ENCODE measurements around the gene BEST2. TPM values are rescaled to one million over a fixed set of nuclear protein-coding genes. Genes with fewer than 3 reads are reported as not detected.

Gene BEST2
- total RNA-seq, 1 donor from 2014 or later: not detected

DNA sequence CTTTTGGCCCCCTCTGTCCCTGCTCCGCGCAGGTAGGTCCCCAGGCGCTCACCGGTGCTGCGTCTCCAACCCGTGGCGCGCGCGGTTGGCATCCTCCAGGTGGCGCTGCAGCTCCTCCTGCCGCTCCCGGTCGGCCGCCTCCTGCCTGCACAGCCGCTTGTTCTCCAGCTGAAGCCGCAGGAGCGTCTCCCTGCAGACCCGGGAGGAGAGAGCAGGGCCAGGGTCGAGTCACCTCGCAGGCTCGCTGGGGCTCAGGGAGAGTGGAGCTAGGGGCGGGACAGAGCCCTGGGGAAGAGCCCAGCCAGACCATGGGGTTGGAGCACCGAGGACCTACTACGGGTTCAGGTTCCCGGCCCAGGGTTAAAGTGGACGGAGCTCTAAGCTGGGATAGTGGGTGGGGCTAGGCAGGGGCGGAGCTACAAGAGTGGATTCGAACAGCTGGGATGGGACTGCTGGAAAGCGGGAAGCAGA lies 14.5 kb downstream of the BEST2 start:
- intact Hi-C loops (cut with micrococcal nuclease): loop anchor here (1.0 to 2.0 kb wide), 2 partner anchors 30 to 81 kb away; no protein-coding TSS in a partner anchor
- peak; percentile 96 for DNase-seq
- H3K27ac Mint-ChIP-seq: no peak overlapping the region
- H3K9me3 Mint-ChIP-seq: no peaks in the 10 kb centered on the region
- peaks cover 3% of the 10 kb centered on the region for H3K4me1 Mint-ChIP-seq
- H3K36me3 Mint-ChIP-seq (ENCODE audit: low read depth): no peaks in the 10 kb centered on the region
- H3K27me3 Mint-ChIP-seq: no peaks in the 10 kb centered on the region
- H3K4me3 Mint-ChIP-seq: peak overlapping the region; percentile 70

DNA sequence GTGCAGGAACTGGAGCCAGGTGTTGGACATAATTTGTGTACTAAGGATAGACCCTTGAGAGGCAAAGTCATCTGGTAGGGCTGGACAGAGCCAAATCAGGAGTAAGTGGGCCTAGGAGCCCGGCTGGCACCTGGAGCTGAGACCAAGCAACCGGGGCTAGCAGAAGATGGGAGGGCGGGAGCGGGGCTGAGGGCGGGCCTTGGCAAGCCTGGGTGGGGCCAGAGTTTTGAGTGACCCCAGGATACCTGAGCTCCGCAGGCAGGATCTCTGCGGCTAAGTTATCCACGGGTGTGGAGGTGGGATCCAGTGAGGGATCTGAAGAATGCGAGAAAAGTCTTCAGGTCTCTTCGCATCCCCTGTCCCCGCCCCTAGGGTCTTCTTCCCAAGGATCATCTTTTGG lies 15.6 kb downstream of the BEST2 start:
- H3K4me1 Mint-ChIP-seq: peaks cover 3% of the 10 kb centered on the region
- no peaks in the 10 kb centered on the region for H3K36me3 Mint-ChIP-seq (ENCODE audit: low read depth)
- H3K27me3 Mint-ChIP-seq: no peaks in the 10 kb centered on the region
- no peak overlapping the region for H3K4me3 Mint-ChIP-seq
- DNase-seq: no peak
- intact Hi-C loops (cut with micrococcal nuclease): loop anchor here (2.0 kb wide), 1 partner anchor 80 kb away; no protein-coding TSS in a partner anchor
- no peak overlapping the region for H3K27ac Mint-ChIP-seq
- no peaks in the 10 kb centered on the region for H3K9me3 Mint-ChIP-seq

DNA sequence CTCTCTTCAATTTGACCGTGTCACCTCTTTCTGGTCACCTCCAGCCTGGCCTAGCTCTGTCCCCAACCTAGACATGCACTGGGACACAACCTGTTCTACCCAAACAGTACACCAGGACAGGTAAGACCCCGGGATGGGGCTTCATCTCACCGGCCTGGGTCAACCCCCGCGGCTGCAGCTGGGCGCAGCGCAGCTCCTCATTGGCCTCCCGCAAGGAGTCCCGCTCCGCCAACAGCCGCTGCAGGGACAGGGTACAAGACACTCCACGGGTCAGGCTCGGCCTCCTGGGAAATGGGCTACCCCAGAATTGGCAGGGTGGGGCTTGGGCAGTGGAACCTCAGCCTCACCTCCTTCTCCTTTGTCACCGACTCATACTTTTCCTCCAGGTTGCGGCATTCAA lies 16.1 kb downstream of the BEST2 start:
- intact Hi-C loops (cut with micrococcal nuclease): loop anchor here (2.0 kb wide), 1 partner anchor 79 kb away; no protein-coding TSS in a partner anchor
- Mint-ChIP-seq H3K27ac (no peak overlapping the region), H3K4me3 (no peak overlapping the region), H3K9me3 (no peaks in the 10 kb centered on the region), H3K27me3 (no peaks in the 10 kb centered on the region), H3K4me1 (peaks cover 3% of the 10 kb centered on the region), H3K36me3 (ENCODE audit: low read depth) (no peaks in the 10 kb centered on the region)
- DNase-seq: no peak

DNA sequence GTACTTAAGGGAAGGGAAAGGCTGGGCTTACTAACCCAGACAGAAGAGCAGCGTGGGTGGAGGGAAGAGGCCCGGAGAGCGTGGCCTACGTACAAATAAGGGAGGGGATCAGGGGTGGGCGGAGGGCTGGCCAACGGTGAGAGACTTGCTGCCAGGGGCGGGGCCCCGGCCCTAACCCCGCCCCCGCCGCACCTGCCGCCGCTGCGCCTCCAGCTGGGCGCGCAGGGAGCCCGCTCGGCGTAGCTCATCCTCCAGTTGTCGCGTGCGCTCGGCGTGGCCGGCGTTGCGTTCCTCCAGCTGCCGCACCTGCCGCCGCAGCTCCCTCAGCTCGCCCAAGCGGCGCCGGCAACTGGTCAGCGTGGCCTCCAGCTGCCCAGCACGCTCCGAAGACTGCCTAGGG lies 18.1 kb downstream of the BEST2 start:
- Mint-ChIP-seq H3K27ac (no peak overlapping the region), H3K4me3 (no peak overlapping the region), H3K36me3 (ENCODE audit: low read depth) (no peaks in the 10 kb centered on the region), H3K4me1 (peaks cover 14% of the 10 kb centered on the region), H3K27me3 (no peaks in the 10 kb centered on the region), H3K9me3 (no peaks in the 10 kb centered on the region)
- peak; percentile 79 for DNase-seq
- intact Hi-C loops (cut with micrococcal nuclease): no loop called here

DNA sequence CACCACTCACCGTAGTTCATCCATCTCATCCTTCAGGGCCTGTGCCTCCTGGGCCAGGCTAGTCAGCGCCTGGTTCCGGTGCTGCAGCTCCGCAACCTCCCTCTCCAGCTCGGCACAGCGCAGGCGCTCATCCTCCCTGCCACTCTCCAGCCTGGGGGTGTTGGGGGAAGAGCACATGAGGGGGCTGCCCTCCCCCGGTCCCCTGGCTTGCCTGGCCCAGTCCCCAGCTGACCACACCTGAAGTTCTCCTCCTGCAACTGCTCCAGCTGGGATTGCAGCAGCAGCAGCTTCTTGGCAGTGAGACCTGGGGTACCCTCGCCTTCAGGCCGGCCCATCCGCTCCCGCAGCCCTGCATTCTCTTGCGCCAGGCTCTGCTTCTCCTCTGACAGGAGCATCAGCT lies 19.3 kb downstream of the BEST2 start:
- Mint-ChIP-seq H3K4me1 (peaks cover 14% of the 10 kb centered on the region), H3K9me3 (no peaks in the 10 kb centered on the region), H3K4me3 (no peak overlapping the region), H3K36me3 (ENCODE audit: low read depth) (no peaks in the 10 kb centered on the region), H3K27me3 (no peaks in the 10 kb centered on the region), H3K27ac (no peak overlapping the region)
- intact Hi-C loops (cut with micrococcal nuclease): no loop called here
- no peak for DNase-seq

DNA sequence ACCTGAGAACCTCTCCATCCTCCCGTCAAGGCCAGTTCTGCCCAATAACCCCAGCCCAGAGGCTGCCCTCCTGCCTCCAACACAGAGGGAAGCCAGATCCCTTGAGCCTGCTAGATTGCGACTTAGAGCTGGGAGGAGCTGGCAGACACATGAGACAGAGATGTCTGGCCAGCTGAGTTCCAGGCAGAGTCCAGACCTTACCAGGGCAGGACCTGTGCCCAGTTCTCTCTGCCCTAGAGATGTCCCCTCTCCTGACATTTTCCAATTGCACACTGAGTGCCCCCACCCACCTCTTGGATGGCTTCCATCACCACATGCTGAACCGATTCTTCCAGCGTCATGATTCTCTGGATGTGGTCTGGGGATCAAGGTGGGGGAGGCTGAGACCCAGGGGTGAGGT lies 20.7 kb downstream of the BEST2 start:
- H3K4me1 Mint-ChIP-seq: peaks cover 17% of the 10 kb centered on the region
- H3K36me3 Mint-ChIP-seq (ENCODE audit: low read depth): no peaks in the 10 kb centered on the region
- no peaks in the 10 kb centered on the region for H3K9me3 Mint-ChIP-seq
- no peak for DNase-seq
- intact Hi-C loops (cut with micrococcal nuclease): no loop called here
- no peaks in the 10 kb centered on the region for H3K27me3 Mint-ChIP-seq
- H3K27ac Mint-ChIP-seq: no peak overlapping the region
- H3K4me3 Mint-ChIP-seq: no peak overlapping the region

DNA sequence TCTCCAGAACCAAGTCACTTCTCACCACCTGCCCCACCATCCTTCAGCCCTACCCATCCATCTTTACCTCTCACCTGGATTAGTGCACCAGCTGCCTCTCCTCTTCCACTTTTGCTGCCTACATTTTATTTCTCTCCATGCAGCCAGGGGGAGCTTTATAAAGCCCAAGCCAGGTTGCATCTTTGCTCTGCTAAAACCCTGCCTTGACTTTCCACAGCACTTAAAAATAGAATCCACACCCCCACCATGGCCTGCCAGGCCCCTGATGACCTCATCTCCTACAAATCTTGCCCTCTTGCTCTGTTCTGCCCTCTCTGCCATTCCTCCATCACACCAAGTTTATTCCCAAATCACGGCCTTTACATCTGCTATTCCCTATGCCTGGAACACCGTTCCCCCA lies 22.0 kb downstream of the BEST2 start:
- Mint-ChIP-seq H3K4me3 (peak overlapping the region; percentile 15), H3K9me3 (no peaks in the 10 kb centered on the region), H3K4me1 (peaks cover 23% of the 10 kb centered on the region), H3K27me3 (no peaks in the 10 kb centered on the region), H3K27ac (peak overlapping the region; percentile 9), H3K36me3 (ENCODE audit: low read depth) (no peaks in the 10 kb centered on the region)
- peak; percentile 70 for DNase-seq
- intact Hi-C loops (cut with micrococcal nuclease): no loop called here

DNA sequence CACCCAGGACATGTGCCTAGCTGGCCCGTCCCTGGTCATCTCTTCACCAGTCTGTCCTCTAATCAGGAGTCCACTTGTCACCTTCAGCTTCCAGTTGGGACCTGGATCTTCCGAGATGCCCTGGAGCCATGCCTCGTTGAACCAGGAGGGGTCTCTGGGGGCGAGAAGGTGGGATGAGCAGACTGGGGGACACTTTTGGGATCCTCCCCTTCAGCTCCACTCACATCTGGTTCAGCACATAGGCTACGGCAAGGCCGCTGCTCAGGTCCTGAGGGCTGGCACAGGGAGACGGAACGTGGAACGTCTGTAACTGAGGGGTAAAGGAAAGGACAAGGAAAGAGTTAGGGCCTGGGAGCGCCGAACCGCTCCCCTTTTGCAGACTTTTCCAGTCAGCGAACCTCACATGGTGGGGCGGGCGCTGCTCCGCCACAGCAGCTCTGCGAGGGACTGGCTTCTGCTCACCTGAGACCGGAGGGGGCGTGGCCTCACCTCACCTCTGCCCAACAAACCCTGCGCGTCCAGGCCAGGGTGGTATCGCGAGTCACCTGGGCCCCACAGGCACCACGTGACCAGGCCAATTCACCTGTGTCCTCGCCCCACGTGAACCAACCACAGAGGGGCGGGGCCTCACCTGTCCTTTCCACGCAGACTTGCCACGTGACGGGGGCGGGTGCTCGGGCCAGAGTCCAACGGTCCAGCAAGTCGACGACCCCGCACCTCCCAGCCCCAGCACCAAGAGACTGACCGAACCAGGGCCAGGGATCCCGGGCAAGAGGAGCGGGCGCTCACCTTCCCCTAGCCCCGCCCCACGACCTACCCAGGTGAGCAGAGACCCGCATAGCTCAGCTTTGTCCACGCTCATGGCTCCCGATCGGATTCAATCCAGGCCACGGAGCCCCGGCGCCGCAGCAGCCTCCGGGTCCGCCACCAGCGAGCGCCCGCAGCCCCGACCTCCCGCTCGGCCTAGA lies 23.3 kb downstream of the BEST2 start, which contains the start of gene HOOK2:
TSS of gene HOOK2 (minus strand) at position 965 of the 968 bp plus-strand sequence. CDS start at position 862, 103 bp downstream.
- Mint-ChIP-seq H3K4me1 (peaks cover 33% of the 10 kb centered on the region), H3K9me3 (no peaks in the 10 kb centered on the region)
- DNase-seq: no peak

DNA sequence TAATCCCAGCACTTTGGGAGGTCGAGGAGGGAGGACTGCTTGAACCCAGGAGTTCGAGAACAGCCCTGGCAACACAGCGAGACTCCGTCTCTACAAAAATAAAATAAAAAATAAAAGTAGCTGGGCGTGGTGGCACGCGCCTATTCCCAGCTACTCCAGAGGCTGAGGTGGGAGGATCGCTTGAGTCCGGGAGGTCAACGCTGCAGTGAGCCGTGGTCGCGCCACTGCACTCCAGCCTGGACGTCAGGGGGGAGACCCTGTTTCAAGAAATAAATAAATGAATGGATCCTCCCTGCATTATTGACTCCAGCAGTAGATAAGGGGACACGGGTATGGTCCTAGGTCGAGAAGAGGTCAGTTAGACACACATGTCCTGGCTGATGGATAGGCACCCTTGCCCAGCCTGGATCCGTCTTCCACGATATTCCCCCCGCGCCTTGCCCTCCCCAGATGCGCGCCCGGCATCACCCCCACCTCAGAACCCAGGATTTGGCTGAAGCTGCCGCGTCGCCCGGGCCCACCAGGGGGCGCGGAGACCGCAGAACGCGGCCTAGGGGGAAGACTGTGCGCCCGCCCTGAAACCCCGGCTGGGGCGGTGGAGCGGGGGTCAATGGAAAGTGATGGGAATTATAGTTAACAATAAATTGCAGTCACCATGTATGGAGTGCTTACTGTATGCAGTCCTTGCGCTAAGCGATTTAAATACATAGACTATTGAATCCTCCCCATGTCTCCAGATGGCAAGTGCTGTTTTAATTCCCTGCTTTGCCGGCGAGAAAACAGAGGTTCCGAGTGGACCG lies 25.8 kb downstream of the BEST2 start:
- H3K36me3 Mint-ChIP-seq (ENCODE audit: low read depth): no peaks in the 10 kb centered on the region
- peak overlapping the region; percentile 92 for H3K27ac Mint-ChIP-seq
- intact Hi-C loops (cut with micrococcal nuclease): loop anchor here (1.0 to 5.0 kb wide), 3 partner anchors 14 to 60 kb away; partner anchors contain the start of genes JUNB and MAST1
- H3K9me3 Mint-ChIP-seq: no peaks in the 10 kb centered on the region
- H3K27me3 Mint-ChIP-seq: no peaks in the 10 kb centered on the region
- H3K4me3 Mint-ChIP-seq: peak overlapping the region; percentile 96
- DNase-seq: peak; percentile 96
- peaks cover 37% of the 10 kb centered on the region for H3K4me1 Mint-ChIP-seq

More for the DNA sequence above, 23.3 kb downstream of the BEST2 start, which contains the start of gene HOOK2:
- no peaks in the 10 kb centered on the region for H3K36me3 Mint-ChIP-seq (ENCODE audit: low read depth)
- H3K27ac Mint-ChIP-seq: peak within 1 kb of the TSS; percentile 70
- H3K27me3 Mint-ChIP-seq: no peaks in the 10 kb centered on the region
- peak within 1 kb of the TSS; percentile 74 for H3K4me3 Mint-ChIP-seq
- intact Hi-C loops (cut with micrococcal nuclease): loop anchor here (5.0 kb wide), 1 partner anchor 62 kb away; the partner anchor contains the start of gene MAST1

DNA sequence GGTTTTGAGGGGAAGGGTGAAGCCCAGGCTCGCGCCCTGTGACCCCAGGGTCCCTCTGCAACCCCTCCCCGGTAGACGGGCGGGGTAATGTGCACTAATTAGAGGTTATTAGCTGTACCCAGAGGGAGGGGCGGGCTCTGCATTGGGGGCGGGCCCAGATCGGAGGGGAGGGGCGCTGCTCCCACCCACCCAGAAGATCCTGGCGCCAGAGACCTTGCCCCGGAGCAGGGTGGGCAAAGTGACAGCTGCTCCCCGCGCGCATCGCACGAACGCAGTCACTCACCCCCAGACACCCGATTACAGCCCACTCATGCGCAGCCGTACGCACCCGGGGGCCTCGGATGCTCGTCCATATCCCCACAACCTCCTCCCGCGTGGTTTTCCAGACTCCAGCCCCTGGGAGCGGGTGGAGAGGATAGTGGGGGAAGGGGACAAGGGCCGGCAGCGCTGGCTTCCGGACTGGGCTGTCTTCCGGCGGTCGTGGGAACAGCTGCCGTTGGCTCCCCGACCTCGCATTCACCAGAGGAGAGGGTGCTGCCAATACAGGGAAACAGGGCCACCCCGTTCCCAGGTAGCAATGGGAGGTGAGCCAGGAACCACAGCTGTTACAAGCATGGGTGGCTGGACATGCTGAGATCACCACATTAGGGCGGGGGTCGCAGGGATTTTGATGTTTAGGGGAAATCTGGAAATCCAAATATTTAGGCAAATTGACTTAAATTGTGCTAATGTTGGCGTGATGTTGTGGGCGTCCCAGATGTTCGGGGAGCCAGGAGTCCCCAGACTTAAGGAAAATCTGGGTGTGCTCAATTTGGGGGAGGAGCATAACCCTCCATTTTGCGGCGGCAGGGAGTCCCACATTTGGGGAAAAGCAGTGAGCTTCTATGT lies 26.7 kb downstream of the BEST2 start:
- intact Hi-C loops (cut with micrococcal nuclease): loop anchor here (1.0 to 5.0 kb wide), 2 partner anchors 13 to 59 kb away; partner anchors contain the start of genes JUNB and MAST1
- H3K36me3 Mint-ChIP-seq (ENCODE audit: low read depth): no peaks in the 10 kb centered on the region
- H3K4me3 Mint-ChIP-seq: peak overlapping the region; percentile 96
- peak; percentile 85 for DNase-seq
- H3K27me3 Mint-ChIP-seq: no peaks in the 10 kb centered on the region
- no peaks in the 10 kb centered on the region for H3K9me3 Mint-ChIP-seq
- H3K27ac Mint-ChIP-seq: peak overlapping the region; percentile 92
- H3K4me1 Mint-ChIP-seq: peaks cover 37% of the 10 kb centered on the region

DNA sequence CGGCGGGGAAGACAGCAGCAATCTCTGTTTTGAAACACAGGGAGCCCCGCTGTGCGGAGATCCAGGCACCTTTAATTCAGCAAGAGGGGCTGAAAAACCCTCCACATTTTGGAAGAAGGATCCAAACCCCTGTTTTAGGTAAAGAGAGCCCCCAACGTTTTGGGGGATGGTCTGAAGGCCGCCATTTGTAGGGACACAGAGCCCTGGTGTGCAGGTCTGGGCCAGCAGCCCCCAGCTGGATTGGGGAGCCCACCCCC lies 27.2 kb downstream of the BEST2 start:
- H3K36me3 Mint-ChIP-seq (ENCODE audit: low read depth): no peaks in the 10 kb centered on the region
- no peak for DNase-seq
- peak overlapping the region; percentile 96 for H3K4me3 Mint-ChIP-seq
- H3K27ac Mint-ChIP-seq: peak overlapping the region; percentile 92
- peaks cover 35% of the 10 kb centered on the region for H3K4me1 Mint-ChIP-seq
- no peaks in the 10 kb centered on the region for H3K9me3 Mint-ChIP-seq
- no peaks in the 10 kb centered on the region for H3K27me3 Mint-ChIP-seq
- intact Hi-C loops (cut with micrococcal nuclease): loop anchor here (1.0 to 5.0 kb wide), 2 partner anchors 12 to 58 kb away; partner anchors contain the start of genes JUNB and MAST1

DNA sequence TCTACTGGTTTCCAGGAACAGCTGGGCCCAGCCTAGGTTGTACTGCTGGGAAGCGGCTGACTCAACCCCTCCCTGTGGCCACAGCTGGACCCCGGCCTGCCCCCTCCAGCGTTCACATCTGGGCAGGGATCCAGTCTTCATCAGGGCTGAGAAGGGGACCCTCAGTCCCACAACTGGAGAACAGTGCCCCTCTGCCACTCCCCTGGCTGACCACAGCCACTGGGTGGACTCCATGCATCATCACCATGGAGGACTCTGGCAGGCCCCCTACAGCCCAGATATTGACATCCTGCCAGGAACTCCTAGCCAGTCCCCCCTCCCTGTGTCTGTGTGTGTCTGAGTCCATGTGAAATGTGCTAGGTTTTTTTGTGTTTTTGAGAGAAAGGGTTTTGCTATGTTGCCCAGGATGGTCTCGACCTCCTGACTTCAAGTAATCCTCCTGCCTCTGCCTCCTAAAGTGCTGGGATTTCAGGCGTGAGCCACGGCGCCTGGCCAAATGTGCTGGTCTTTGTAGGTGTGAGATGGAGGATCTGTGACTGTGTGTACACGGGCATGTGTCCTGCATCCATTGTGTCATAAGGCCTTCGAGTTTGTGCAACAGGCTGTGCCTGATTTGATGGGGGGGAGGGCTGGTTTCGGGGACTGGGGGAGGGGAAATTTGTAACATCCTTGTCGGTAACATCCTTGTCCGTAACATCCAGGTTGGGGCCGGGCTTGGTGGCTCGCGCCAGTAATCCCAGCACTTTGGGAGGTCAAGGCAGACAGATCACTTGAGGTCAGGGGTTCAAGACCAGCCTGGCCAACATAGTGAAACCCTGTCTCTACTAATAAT lies 27.8 kb downstream of the BEST2 start:
- intact Hi-C loops (cut with micrococcal nuclease): loop anchor here (5.0 kb wide), 1 partner anchor 58 kb away; the partner anchor contains the start of gene MAST1
- no peaks in the 10 kb centered on the region for H3K27me3 Mint-ChIP-seq
- peak overlapping the region; percentile 96 for H3K4me3 Mint-ChIP-seq
- no peaks in the 10 kb centered on the region for H3K9me3 Mint-ChIP-seq
- peak overlapping the region; percentile 92 for H3K27ac Mint-ChIP-seq
- peak; percentile 68 for DNase-seq
- H3K4me1 Mint-ChIP-seq: peaks cover 33% of the 10 kb centered on the region
- H3K36me3 Mint-ChIP-seq (ENCODE audit: low read depth): no peaks in the 10 kb centered on the region
